ENCODE data around the gene CLIC3.

Gene CLIC3

GRCh38 chr9:137009938-137010732, 13.8 kb upstream of the CLIC3 start:
- Histone ChIP-seq H3K27ac (ENCODE audit: low read length) (no peak overlapping the region), H3K36me3 (replicated peaks; ENCODE audit: low read depth, low read length) (no peaks in the 10 kb centered on the region), H3K27me3 (ENCODE audit: low read depth, low read length) (no peaks in the 10 kb centered on the region), H3K4me3 (ENCODE audit: low read length) (no peak overlapping the region), H4K20me1 (ENCODE audit: insufficient read depth, low read length) (no peaks in the 10 kb centered on the region), H2AFZ (ENCODE audit: low read depth, low read length) (no peak overlapping the region), H3K4me1 (ENCODE audit: low read length) (no peaks in the 10 kb centered on the region), H3K4me2 (ENCODE audit: low read length) (no peak overlapping the region), H3K9me3 (ENCODE audit: insufficient read depth, low read length) (no peaks in the 10 kb centered on the region), H3K79me2 (ENCODE audit: low read length) (no peaks in the 10 kb centered on the region), H3K9ac (ENCODE audit: low read length) (no peak overlapping the region)
- TF ChIP-seq CTCF (IDR thresholded peaks at IDR 0.05; ENCODE audit: low read depth, low read length) (no peak), EZH2phosphoT487 (IDR thresholded peaks at IDR 0.05; ENCODE audit: low read depth) (no peak)

- Histone ChIP-seq H3K27ac (ENCODE audit: low read length) (no peak overlapping the region), H3K9me3 (ENCODE audit: insufficient read depth, low read length) (no peaks in the 10 kb centered on the region), H3K4me3 (ENCODE audit: low read length) (no peak overlapping the region), H4K20me1 (ENCODE audit: insufficient read depth, low read length) (no peaks in the 10 kb centered on the region), H3K4me2 (ENCODE audit: low read length) (no peak overlapping the region), H3K4me1 (ENCODE audit: low read length) (no peaks in the 10 kb centered on the region), H3K79me2 (ENCODE audit: low read length) (no peaks in the 10 kb centered on the region), H3K9ac (ENCODE audit: low read length) (no peak overlapping the region), H3K27me3 (ENCODE audit: low read depth, low read length) (no peaks in the 10 kb centered on the region), H3K36me3 (replicated peaks; ENCODE audit: low read depth, low read length) (no peaks in the 10 kb centered on the region), H2AFZ (ENCODE audit: low read depth, low read length) (no peak overlapping the region)
- TF ChIP-seq CTCF (IDR thresholded peaks at IDR 0.05; ENCODE audit: low read depth, low read length) (no peak), EZH2phosphoT487 (IDR thresholded peaks at IDR 0.05; ENCODE audit: low read depth) (no peak)
Observed at GRCh38 chr9:137009217-137009616, 12.8 kb upstream of the CLIC3 start.

- H3K4me1 ChIP-seq (ENCODE audit: low read length), result no peaks in the 10 kb centered on the region
- H3K4me3 ChIP-seq (ENCODE audit: low read length), result no peak overlapping the region
- no peaks in the 10 kb centered on the region for H3K27me3 ChIP-seq (ENCODE audit: low read depth, low read length)
- H3K36me3 ChIP-seq (replicated peaks; ENCODE audit: low read depth, low read length), result no peaks in the 10 kb centered on the region
- H3K9ac ChIP-seq (ENCODE audit: low read length), result no peak overlapping the region
- TF ChIP-seq CTCF (IDR thresholded peaks at IDR 0.05; ENCODE audit: low read depth, low read length) (no peak), EZH2phosphoT487 (IDR thresholded peaks at IDR 0.05; ENCODE audit: low read depth) (no peak)
- H3K27ac ChIP-seq (ENCODE audit: low read length), result no peak overlapping the region
- H3K79me2 ChIP-seq (ENCODE audit: low read length), result no peaks in the 10 kb centered on the region
- H2AFZ ChIP-seq (ENCODE audit: low read depth, low read length), result no peak overlapping the region
- H3K4me2 ChIP-seq (ENCODE audit: low read length), result no peak overlapping the region
- no peaks in the 10 kb centered on the region for H4K20me1 ChIP-seq (ENCODE audit: insufficient read depth, low read length)
- H3K9me3 ChIP-seq (ENCODE audit: insufficient read depth, low read length), result no peaks in the 10 kb centered on the region
Observed at GRCh38 chr9:137008312-137008711, 11.9 kb upstream of the CLIC3 start.

GRCh38 chr9:137007816-137008270, 11.5 kb upstream of the CLIC3 start:
- Histone ChIP-seq H3K79me2 (ENCODE audit: low read length) (no peaks in the 10 kb centered on the region), H2AFZ (ENCODE audit: low read depth, low read length) (no peak overlapping the region), H3K4me3 (ENCODE audit: low read length) (no peak overlapping the region), H3K4me2 (ENCODE audit: low read length) (no peak overlapping the region), H3K27me3 (ENCODE audit: low read depth, low read length) (no peaks in the 10 kb centered on the region; the same call in 1 of the 2 replicates), H3K9ac (ENCODE audit: low read length) (no peak overlapping the region), H3K4me1 (ENCODE audit: low read length) (no peaks in the 10 kb centered on the region), H3K36me3 (replicated peaks; ENCODE audit: low read depth, low read length) (no peaks in the 10 kb centered on the region), H3K9me3 (ENCODE audit: insufficient read depth, low read length) (no peaks in the 10 kb centered on the region), H3K27ac (ENCODE audit: low read length) (no peak overlapping the region), H4K20me1 (ENCODE audit: insufficient read depth, low read length) (no peaks in the 10 kb centered on the region)
- TF ChIP-seq CTCF (IDR thresholded peaks at IDR 0.05; ENCODE audit: low read depth, low read length) (no peak), EZH2phosphoT487 (IDR thresholded peaks at IDR 0.05; ENCODE audit: low read depth) (no peak)
